ENCODE data around the gene ARHGEF10L.

Gene ARHGEF10L

DNA sequence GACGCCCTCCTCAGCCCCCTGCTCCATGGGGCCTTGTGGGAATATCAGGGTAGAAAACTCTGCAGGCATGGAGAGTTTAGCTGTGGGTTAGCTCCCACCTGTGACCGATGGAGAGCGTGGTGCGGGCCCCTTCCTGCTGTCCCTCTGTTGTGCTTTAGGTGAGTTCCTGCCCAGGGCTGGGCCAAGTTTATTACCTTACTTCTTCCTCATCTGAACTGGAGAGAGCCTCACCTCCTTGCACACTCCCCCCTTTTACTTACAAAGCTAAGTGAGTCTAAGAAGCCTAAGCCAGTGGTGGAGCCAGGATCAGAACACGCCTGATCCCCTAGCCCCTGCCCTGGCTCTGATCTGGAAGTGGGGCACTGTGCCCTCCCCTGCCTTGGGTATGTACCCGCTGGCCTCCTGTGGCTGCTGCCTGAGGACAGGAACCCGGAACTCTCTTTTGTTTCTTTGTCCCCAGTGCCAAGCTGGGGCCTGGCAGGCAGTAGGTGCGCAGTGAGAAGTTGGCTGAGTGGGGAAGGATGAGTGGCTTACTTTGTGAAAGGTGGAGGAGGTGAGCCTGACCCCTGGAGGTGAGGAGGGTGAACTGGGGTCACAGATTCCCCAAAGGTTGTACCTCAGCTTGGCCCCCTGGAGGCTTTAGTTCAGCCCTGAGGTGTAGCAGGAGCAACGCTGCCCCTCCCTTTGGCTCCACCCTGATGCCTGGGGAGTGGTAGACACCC is 32.9 kb downstream of the ARHGEF10L start:
- DNase-seq: no peak

DNA sequence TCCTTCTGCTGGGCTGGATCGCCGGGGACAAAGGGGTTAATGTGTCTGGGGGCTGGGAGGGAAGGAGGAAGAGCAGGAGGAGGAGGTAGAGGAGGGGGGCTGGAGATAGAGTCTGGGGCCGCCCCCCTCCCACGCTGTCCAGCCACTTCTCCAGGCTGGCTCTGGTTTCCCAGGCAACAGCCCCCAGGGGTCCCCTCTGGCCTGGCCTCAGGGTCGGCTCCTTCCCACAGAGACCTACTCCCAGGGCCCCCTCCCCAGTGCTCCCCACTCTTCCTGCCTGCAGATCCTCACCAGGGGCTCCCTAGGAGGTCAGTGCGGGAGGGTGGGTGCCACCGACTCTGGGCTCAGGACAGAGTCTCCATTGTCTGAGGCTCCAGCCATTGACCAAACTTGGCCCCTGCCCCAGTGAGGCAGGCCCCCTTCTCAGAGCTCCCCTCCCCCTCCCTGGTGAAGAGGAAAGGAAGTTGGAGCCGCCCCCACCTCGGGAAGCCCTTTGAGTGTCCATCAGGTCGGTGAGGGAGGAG is 34.1 kb downstream of the ARHGEF10L start:
- no peak for DNase-seq

- DNase-seq: no peak
These were observed 35.0 kb downstream of the ARHGEF10L start for GRCh38 chr1:17574516-17574915.

GRCh38 chr1:17575797-17576518 is 36.5 kb downstream of the ARHGEF10L start:
- no peak for DNase-seq

- DNase-seq: no peak
These were observed 37.0 kb downstream of the ARHGEF10L start for GRCh38 chr1:17576519-17576853.

- DNase-seq: no peak
These were observed 38.4 kb downstream of the ARHGEF10L start for GRCh38 chr1:17577907-17578297.

DNA sequence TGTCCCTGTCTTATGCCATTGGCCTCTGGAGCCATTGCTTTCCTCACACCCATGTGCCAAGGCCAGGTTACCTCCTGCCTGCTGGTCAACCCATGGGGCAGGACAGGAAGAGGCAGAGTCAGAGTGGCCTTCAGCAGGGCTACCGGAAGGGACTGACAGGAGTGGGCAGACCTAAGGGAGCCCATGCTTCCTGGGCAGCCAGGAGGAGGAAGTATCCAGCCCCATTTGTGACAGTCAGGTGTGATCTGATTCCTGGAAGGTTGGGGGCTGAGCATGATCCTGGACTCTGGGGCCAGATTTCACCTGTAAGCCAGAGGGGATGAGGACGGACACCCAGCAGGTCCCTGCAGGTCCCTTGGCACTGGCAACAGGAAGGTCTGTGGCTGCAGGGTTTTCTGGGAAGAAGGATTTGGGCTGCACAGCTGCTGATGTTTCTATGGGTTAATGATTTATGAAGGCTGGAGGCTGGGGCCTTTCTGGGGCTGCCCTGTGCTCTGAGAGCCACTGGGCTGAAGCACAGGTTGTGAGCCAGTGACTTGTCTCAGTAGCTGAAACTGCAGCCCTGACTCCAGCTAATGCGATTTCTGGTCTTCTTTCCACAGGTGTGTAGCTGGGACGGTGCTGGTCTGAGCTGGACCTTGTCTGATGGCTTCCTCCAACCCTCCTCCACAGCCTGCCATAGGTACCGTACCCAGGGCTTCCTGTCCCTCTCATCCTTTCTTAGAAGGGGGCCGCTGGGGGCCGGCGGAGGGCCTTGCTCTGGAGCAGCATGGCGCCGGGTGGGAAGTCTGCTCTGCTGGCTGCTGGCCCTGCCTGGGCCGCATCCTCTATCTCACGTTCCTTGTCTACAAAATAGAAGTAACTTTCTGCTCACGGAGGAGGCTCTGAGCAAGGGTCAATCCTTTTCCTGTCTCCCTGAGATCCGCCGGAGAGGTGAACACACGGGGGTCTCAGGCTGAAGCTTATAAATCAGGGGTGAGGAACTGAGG is 40.7 kb downstream of the ARHGEF10L start:
- DNase-seq: no peak

DNA sequence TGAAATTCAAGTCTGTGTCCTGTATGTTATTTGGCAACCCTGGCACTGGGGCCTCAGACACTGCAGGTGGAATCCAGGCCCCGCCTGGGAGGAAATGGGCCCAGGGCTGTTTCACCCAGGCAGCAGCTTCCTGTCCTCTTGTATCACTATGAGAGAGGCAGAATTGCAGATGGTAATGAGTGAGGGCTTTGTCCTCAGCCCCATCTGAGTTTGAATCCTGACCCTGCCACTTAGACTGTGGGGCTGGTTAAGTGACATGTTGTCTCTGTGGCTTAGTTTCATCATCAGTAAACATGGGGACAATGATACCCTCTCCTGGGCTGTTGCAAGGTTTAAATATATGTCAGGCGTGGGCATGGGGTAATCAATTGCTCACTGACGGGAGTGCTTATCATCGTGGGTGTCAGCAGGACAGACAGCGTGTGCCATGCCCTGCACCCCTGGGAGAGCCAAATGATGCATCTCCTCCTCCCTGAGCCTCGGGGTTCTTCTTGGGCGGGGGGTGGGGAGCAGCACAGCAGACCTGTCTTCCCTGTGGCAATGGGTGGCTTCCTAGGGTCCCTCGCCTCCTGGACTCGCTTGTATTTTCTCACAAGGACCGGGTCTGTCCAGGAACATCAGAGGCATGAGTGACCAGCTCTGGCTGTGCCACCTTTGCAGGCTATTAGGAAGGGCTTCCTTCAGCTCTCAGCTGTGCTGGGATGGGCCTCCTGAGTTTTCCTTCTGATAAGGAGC is 42.1 kb downstream of the ARHGEF10L start:
- DNase-seq: no peak

- DNase-seq: no peak
These were observed 42.8 kb downstream of the ARHGEF10L start for GRCh38 chr1:17582124-17582774.

DNA sequence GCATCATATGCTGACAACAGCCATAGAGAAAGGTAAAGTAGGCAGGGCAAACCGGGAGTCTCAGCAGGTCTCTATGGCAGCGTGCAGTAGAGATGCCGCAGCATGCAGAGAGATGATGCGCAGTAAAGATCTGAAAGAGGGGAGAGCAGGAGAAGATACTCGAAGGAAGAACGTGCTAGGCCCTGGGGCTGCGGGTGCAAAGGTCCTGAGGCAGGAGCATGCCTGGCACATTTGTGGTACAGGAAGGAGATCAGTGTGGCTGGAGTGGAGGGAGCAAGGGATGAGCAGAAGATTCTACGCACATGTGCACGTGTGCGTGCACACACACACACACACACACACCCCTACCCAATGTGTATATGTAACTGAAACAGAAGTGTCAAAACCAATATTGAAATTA is 45.0 kb downstream of the ARHGEF10L start:
- DNase-seq: no peak

- DNase-seq: no peak
These were observed 45.9 kb downstream of the ARHGEF10L start for GRCh38 chr1:17585266-17585987.

- peak in 1 of 2 donors; percentile 6 for DNase-seq
These were observed 46.9 kb downstream of the ARHGEF10L start for GRCh38 chr1:17586172-17586964.

DNA sequence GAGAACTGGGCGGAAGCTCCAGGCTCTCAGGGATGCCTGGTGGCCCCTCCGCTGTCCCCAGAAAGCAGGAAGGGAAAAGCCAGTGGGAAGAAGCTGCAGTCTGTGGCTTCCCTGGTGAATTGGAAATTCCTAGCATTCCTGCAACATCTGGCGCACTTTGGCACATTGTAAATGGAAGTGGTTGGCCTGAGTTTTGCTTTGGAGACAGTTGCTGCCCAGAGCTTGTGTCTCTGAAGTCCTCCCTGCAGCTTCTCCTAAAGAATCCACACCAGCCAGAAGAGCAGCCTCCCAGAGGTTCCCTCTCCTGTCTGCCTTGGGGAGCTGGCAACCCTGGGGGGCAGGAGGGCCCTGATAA is 48.2 kb downstream of the ARHGEF10L start:
- DNase-seq: no peak

DNA sequence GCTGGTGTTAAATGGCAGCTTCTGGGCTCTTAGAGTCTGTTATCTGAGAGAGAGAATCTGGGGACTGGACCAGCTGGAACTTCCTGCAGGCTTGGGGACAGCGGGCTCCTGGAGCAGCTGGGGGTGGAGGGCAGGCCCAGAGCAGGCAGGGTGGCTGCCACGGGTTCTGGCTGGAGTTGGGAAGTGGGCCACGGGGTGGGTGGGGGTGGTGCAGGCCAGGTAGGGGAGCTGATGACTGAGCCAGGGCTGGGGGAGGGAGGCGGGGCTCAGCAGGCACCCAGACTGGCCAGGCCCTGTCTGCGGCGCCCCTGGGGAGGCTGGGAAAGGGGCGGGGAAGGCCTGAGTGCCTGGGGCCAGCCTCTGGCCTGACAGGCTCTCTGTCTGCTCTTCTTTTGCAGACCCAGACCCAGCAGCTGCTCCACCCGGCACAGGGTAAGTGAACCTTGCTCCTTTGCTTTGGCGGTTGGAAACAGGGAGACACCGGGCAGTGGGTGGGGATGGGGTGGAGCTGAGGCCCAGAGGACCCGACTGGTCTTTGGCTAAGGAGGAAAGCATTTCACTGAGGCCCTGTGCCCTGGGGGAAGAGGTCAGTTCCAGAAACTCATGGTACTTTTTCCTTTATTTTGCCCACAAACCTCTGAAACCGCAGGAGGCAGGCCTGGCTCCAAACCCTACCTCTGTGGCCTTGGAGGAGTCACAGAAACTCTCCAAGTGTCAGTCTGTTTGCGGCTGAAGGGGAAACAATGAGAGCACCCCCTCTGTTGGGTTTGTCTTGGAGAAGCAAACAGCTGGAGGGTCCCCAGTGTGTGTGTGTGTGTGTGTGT is 48.8 kb downstream of the ARHGEF10L start:
- no peak for DNase-seq

DNA sequence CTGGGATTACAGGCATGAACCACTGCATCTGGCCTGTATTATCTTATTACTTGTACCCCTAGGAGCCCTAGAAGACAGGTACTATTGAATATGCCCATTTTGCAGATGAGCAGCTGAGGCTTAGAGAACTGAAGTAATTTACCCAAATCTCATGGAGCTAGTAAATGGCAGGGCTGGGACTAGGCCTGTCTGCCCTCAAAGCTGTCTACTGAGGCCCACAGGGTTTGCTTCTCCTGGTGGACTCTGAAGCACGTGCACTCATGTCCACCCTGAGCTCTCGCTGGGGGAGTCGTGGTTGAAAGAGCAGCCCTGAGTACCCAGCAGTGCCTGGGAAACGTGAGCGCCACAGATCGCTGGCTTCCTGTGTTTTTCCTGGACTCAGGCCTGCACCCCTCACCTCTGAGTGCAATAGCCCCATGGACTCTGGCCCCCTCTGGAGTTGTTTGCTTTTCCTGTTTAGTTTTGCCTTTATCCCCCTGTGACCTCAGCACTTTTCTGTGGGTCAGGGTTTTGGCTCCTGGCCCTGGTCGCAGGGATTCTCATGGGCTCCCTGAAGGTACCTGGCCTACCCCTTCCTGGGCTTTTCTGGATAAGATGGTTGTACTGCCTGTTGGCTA is 52.4 kb downstream of the ARHGEF10L start:
- DNase-seq: no peak

GRCh38 chr1:17594026-17594425 is 54.5 kb downstream of the ARHGEF10L start:
- DNase-seq: no peak

- DNase-seq: peak in 1 of 2 donors; percentile 7
These were observed 55.4 kb downstream of the ARHGEF10L start for GRCh38 chr1:17594690-17595601.

GRCh38 chr1:17595602-17595925 is 56.1 kb downstream of the ARHGEF10L start:
- DNase-seq: no peak
